HepG2 (cell line): ENCODE data around the gene OAF.

Experiments
- ASH2L ChIP-seq: fragments of 300-600, 200-600 bp; sonication (generic); IDR thresholded peaks from 2 replicates; pipeline ENCODE4 v1.7.0; 2017; ENCODE audit warnings: low read depth, mild to moderate bottlenecking, moderate library complexity, mixed read lengths, low read length; ENCODE audit not compliant: insufficient read length
- BHLHE40 ChIP-seq: IDR thresholded peaks from 2 replicates; pipeline ENCODE4 v1.6.1; 2011; ENCODE audit warnings: low read length, improper control_type of control experiment
- FOXO4 ChIP-seq: sonication (generic); formaldehyde crosslinking; conservative IDR thresholded peaks from 2 replicates; pipeline ENCODE4 v1.8.1; 2023; ENCODE audit warnings: missing genetic modification reagents
- MATR3 ChIP-seq: sonication (generic); formaldehyde crosslinking; IDR thresholded peaks from 2 replicates; pipeline ENCODE4 v1.4.0; 2020; ENCODE audit warnings: missing genetic modification reagents
- NFE2L1 ChIP-seq: sonication (generic); formaldehyde crosslinking; IDR thresholded peaks from 2 replicates; pipeline ENCODE4 v1.4.0; 2020; ENCODE audit warnings: missing genetic modification reagents, mild to moderate bottlenecking, borderline replicate concordance
- NR2C2 ChIP-seq: sonication (generic); formaldehyde crosslinking; IDR thresholded peaks from 2 replicates; pipeline ENCODE4 v1.4.0; 2020; ENCODE audit warnings: missing genetic modification reagents, mild to moderate bottlenecking, moderate library complexity, borderline replicate concordance
- POLR2AphosphoS5 ChIP-seq: IDR thresholded peaks from 2 replicates; pipeline ENCODE4 v1.6.1; 2012; ENCODE audit warnings: low read depth, low read length
- RXRA ChIP-seq: sonication (generic); formaldehyde crosslinking; IDR thresholded peaks from 2 replicates; pipeline ENCODE4 v1.5.1; 2020; ENCODE audit warnings: missing genetic modification reagents
- SP1 ChIP-seq, 2 experiments: fragments of 450-650 bp in 1 of 2; sonication (generic) in 1 of 2; formaldehyde crosslinking in 1 of 2; IDR thresholded peaks; 2 replicates each; pipeline versions ENCODE4 v1.4.0 to v1.6.1; 2016 to 2020; ENCODE audit warnings: missing genetic modification reagents in 1 of 2
- ZBTB42 ChIP-seq: sonication (generic); formaldehyde crosslinking; IDR thresholded peaks from 2 replicates; pipeline ENCODE4 v1.5.0; 2020; ENCODE audit warnings: mild to moderate bottlenecking, missing genetic modification reagents
- ZNF407 ChIP-seq: sonication (generic); formaldehyde crosslinking; IDR thresholded peaks from one replicate; pipeline ENCODE4 v1.5.1; 2020; ENCODE audit warnings: mild to moderate bottlenecking, missing genetic modification reagents; ENCODE audit errors: not compliant biosample characterization
- ZNF704 ChIP-seq: sonication (generic); formaldehyde crosslinking; IDR thresholded peaks from 2 replicates; pipeline ENCODE4 v1.8.1; 2023; ENCODE audit warnings: mild to moderate bottlenecking, inconsistent platforms, moderate library complexity, missing genetic modification reagents, borderline replicate concordance
- ZNF879 ChIP-seq: sonication (generic); formaldehyde crosslinking; IDR thresholded peaks from 2 replicates; pipeline ENCODE4 v1.8.1; 2023; ENCODE audit warnings: missing genetic modification reagents
- TF ChIP-seq, protein P1 (sequence below): IDR thresholded peaks from 2 replicates; pipeline ENCODE4 v1.4.0; 2020; ENCODE audit warnings: mild to moderate bottlenecking, missing genetic modification reagents

GRCh38 chr11:120261321-120261720, 50.5 kb downstream of the OAF start:
- TF ChIP-seq FOXO4 (CRISPR knock-in tag) (no peak), POLR2AphosphoS5 (no peak), ZNF407 (CRISPR knock-in tag) (no peak), NFE2L1 (no peak), ASH2L (no peak), BHLHE40 (no peak), MATR3 (no peak), ZNF704 (CRISPR knock-in tag) (no peak), SP1 (IDR thresholded peaks at IDR 0.05) (no peak), SP1 (CRISPR knock-in tag; IDR thresholded peaks at IDR 0.05) (no peak), ZNF879 (CRISPR knock-in tag) (no peak), ZBTB42 (CRISPR knock-in tag) (no peak), RXRA (CRISPR knock-in tag) (no peak), NR2C2 (CRISPR knock-in tag) (no peak)
- TF ChIP-seq, protein P1, sequence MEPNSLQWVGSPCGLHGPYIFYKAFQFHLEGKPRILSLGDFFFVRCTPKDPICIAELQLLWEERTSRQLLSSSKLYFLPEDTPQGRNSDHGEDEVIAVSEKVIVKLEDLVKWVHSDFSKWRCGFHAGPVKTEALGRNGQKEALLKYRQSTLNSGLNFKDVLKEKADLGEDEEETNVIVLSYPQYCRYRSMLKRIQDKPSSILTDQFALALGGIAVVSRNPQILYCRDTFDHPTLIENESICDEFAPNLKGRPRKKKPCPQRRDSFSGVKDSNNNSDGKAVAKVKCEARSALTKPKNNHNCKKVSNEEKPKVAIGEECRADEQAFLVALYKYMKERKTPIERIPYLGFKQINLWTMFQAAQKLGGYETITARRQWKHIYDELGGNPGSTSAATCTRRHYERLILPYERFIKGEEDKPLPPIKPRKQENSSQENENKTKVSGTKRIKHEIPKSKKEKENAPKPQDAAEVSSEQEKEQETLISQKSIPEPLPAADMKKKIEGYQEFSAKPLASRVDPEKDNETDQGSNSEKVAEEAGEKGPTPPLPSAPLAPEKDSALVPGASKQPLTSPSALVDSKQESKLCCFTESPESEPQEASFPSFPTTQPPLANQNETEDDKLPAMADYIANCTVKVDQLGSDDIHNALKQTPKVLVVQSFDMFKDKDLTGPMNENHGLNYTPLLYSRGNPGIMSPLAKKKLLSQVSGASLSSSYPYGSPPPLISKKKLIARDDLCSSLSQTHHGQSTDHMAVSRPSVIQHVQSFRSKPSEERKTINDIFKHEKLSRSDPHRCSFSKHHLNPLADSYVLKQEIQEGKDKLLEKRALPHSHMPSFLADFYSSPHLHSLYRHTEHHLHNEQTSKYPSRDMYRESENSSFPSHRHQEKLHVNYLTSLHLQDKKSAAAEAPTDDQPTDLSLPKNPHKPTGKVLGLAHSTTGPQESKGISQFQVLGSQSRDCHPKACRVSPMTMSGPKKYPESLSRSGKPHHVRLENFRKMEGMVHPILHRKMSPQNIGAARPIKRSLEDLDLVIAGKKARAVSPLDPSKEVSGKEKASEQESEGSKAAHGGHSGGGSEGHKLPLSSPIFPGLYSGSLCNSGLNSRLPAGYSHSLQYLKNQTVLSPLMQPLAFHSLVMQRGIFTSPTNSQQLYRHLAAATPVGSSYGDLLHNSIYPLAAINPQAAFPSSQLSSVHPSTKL (CRISPR knock-in tag) = no peak
